GM12878 (cell line): Measurements from ENCODE around the gene DTX1. TPM values are rescaled to one million over a fixed set of nuclear protein-coding genes. Genes with fewer than 3 reads are reported as not detected.

Experiments
- ATAC-seq: fragments of 200-7000 bp; cut with Tn5 transposase; 3 replicates; pipeline ENCODE4 v1.9.1; 2020; ENCODE audit warnings: mild to moderate bottlenecking, moderate library complexity
- BruUV-seq: library from RNA; stranded (reverse); fragments of 400-500 nt; replicated peaks from 2 replicates; lab custom pipeline; 2021; lab: Mats Ljungman, UMichigan
- CTCF ChIA-PET: fragments of 300-600 bp; sonication (Branson Sonifier 250); formaldehyde crosslinking; extraction: SDS; loops from one replicate; lab custom pipeline; 2021; ENCODE audit warnings: inconsistent platforms; lab: Yijun Ruan, JAX
- POLR2A ChIA-PET: fragments of 350-600 bp; formaldehyde crosslinking; extraction: SDS; loops from one replicate; lab custom pipeline; 2021; ENCODE audit warnings: inconsistent platforms; lab: Charles Lee
- RAD21 ChIA-PET: fragments of 300-600 bp; sonication (Branson Sonifier 250); formaldehyde crosslinking; loops from one replicate; lab custom pipeline; 2023; ENCODE audit warnings: antibody characterized with exemption; ENCODE audit not compliant: unreplicated experiment; lab: Charles Lee
- SMC1A ChIA-PET: fragments of 300-600 bp; sonication (Branson Sonifier 250); formaldehyde crosslinking; loops from one replicate; lab custom pipeline; 2023; ENCODE audit not compliant: unreplicated experiment, uncharacterized antibody; lab: Charles Lee
- DNase-seq: peaks from one replicate; pipeline ENCODE4 v3.0.0-alpha.2; 2011; ENCODE audit warnings: low read depth, low spot score
- FAIRE-seq: peaks from 3 replicates; lab custom pipeline; 2011; peaks lifted over from hg19 to GRCh38; lab: Jason Lieb, UNC
- H2AFZ ChIP-seq: 2 replicates; pipeline ENCODE4 v1.6.0; 2011; ENCODE audit warnings: low read depth, low read length, control low read depth; ENCODE audit not compliant: control insufficient read depth
- H3K27ac ChIP-seq: 2 replicates; pipeline ENCODE4 v1.5.1; 2011; ENCODE audit warnings: control low read depth; ENCODE audit not compliant: control insufficient read depth, insufficient read depth
- H3K27me3 ChIP-seq, 2 experiments: replicated peaks in 1 of 2; 2 replicates each; pipeline versions ENCODE4 v1.6.0 to v1.6.1; 2011; ENCODE audit warnings: low read length in 1 of 2; ENCODE audit not compliant: control insufficient read depth in 2 of 2, insufficient read depth in 2 of 2
- H3K36me3 ChIP-seq, 2 experiments: 2 replicates each; pipeline ENCODE4 v1.5.1; 2011; ENCODE audit warnings: low read length in 1 of 2; ENCODE audit not compliant: control insufficient read depth in 2 of 2, insufficient read depth in 2 of 2
- H3K4me1 ChIP-seq: 2 replicates; pipeline ENCODE4 v1.6.1; 2011; ENCODE audit warnings: mild to moderate bottlenecking, low read length, moderate library complexity, mixed read lengths; ENCODE audit not compliant: control insufficient read depth, insufficient read depth
- H3K4me2 ChIP-seq: 2 replicates; pipeline ENCODE4 v1.6.0; 2011; ENCODE audit warnings: control low read depth; ENCODE audit not compliant: control insufficient read depth, insufficient read depth
- H3K4me3 ChIP-seq: fragments of 200-600 bp; sonication (generic); 2 replicates; pipeline ENCODE4 v1.5.1; 2016
- H3K79me2 ChIP-seq: 2 replicates; pipeline ENCODE4 v1.6.0; 2011; ENCODE audit warnings: low read length; ENCODE audit not compliant: control insufficient read depth, insufficient read depth
- H3K9ac ChIP-seq: 2 replicates; pipeline ENCODE4 v1.8.0; 2011; ENCODE audit warnings: low read length, control low read depth, mixed read lengths; ENCODE audit not compliant: control insufficient read depth, insufficient read depth
- H3K9me3 ChIP-seq: replicated peaks from 3 replicates; pipeline ENCODE4 v1.5.1; 2011; ENCODE audit warnings: mild to moderate bottlenecking, low read length; ENCODE audit not compliant: control insufficient read depth, insufficient read depth
- H4K20me1 ChIP-seq: 2 replicates; pipeline ENCODE4 v1.6.0; 2011; ENCODE audit not compliant: control insufficient read depth, insufficient read depth
- EGR1 ChIP-seq, 2 experiments: IDR thresholded peaks; 1 replicate in 1 of 2; 2 replicates in 1 of 2; pipeline ENCODE4 v1.6.1; 2011 to 2012; ENCODE audit warnings: low read depth in 2 of 2, low read length in 2 of 2, borderline replicate concordance in 1 of 2, mild to moderate bottlenecking in 1 of 2, moderate library complexity in 1 of 2
- ETV6 ChIP-seq, 2 experiments: fragments of 450-650 bp in 1 of 2; IDR thresholded peaks in 1 of 2; conservative IDR thresholded peaks in 1 of 2; 2 replicates each; pipeline ENCODE4 v1.6.1; 2014; ENCODE audit warnings: antibody characterized with exemption in 1 of 2, borderline replicate concordance in 1 of 2, low read depth in 1 of 2, mild to moderate bottlenecking in 1 of 2, moderate library complexity in 1 of 2
- HDAC6 ChIP-seq: fragments of 200-600 bp; sonication (generic); IDR thresholded peaks from one replicate; pipeline ENCODE4 v1.8.0; 2017; ENCODE audit warnings: antibody characterized with exemption; ENCODE audit not compliant: unreplicated experiment
- JUNB ChIP-seq: IDR thresholded peaks from 2 replicates; pipeline ENCODE4 v1.6.1; 2016; ENCODE audit warnings: antibody characterized with exemption, mild to moderate bottlenecking
- MEF2A ChIP-seq: IDR thresholded peaks from 2 replicates; pipeline ENCODE4 v1.6.1; 2011; ENCODE audit warnings: low read depth, mild to moderate bottlenecking, low read length, moderate library complexity; ENCODE audit not compliant: insufficient read depth
- NBN ChIP-seq: fragments of 450-650 bp; IDR thresholded peaks from 2 replicates; pipeline ENCODE4 v1.6.1; 2016
- NR2F1 ChIP-seq: fragments of 450-650 bp; conservative IDR thresholded peaks from 2 replicates; pipeline ENCODE4 v1.6.1; 2017; ENCODE audit warnings: mild to moderate bottlenecking
- POU2F2 ChIP-seq: IDR thresholded peaks from 3 replicates; pipeline ENCODE4 v1.6.1; 2011; ENCODE audit warnings: low read depth, mild to moderate bottlenecking, low read length, borderline replicate concordance
- SMAD5 ChIP-seq: IDR thresholded peaks from 2 replicates; pipeline ENCODE4 v1.6.1; 2016; ENCODE audit warnings: antibody characterized with exemption, low read depth
- SMARCA5 ChIP-seq: fragments of 450-650 bp; IDR thresholded peaks from 2 replicates; pipeline ENCODE4 v1.6.1; 2017; ENCODE audit warnings: mild to moderate bottlenecking
- SREBF1 ChIP-seq: IDR thresholded peaks from 2 replicates; pipeline ENCODE4 v1.6.1; 2012; ENCODE audit warnings: mild to moderate bottlenecking, low read length
- SUZ12 ChIP-seq: fragments of 200-600 bp; sonication (generic); IDR thresholded peaks from one replicate; pipeline ENCODE4 v1.6.1; 2018; ENCODE audit warnings: antibody characterized with exemption, mild to moderate bottlenecking; ENCODE audit not compliant: unreplicated experiment
- ZNF207 ChIP-seq: fragments of 450-650 bp; IDR thresholded peaks from 2 replicates; pipeline ENCODE4 v1.6.1; 2014; ENCODE audit warnings: antibody characterized with exemption, mild to moderate bottlenecking, borderline replicate concordance
- WGBS: methylation state at CpG from one replicate; pipeline ENCODE4 v1.1.6; 2016; ENCODE audit warnings: low lambda C conversion rate; ENCODE audit not compliant: insufficient replicate concordance, insufficient coverage; ENCODE audit errors: missing lambda C conversion rate; 5-methylcytosine and 5-hydroxymethylcytosine counted together
- in situ Hi-C: fragments of 300-500 bp; cut with MboI; formaldehyde crosslinking; loops from 9 replicates; pipeline ENCODE4 v1.14.3; 2018; ENCODE audit warnings: mixed read lengths
- intact Hi-C: fragments of 100-400 bp; cut with micrococcal nuclease; formaldehyde crosslinking; loops from one replicate; pipeline ENCODE4 v1.14.2; 2022; ENCODE audit not compliant: unreplicated experiment
- polyA plus RNA-seq, 11 experiments: library from polyadenylated mRNA; depleted of rRNA in 4 of 11; unstranded in 6 of 11; stranded (reverse) in 5 of 11; fragments of >200 nt; fragmentation: Nextera tagmentation in 4 of 11; fragmentation: Illumina TruSeq in 1 of 11; extraction: Ambion mirVana in 4 of 11; extraction: Trizol in 1 of 11; gene quantifications; 1 replicate in 1 of 11; 2 replicates in 10 of 11; pipeline versions ENCODE4 v1.2.1 to v1.2.3, GENCODE V29; 2011 to 2016; ENCODE audit warnings: inconsistent platforms in 2 of 11, missing spikeins in 2 of 11, low read depth in 1 of 11
- total RNA-seq, 4 experiments: library from RNA; depleted of rRNA in 3 of 4; stranded (reverse); fragments of >200 nt in 3 of 4; fragmentation: Illumina TruSeq in 1 of 4; extraction: Trizol in 1 of 4; gene quantifications; 2 replicates each; pipeline versions ENCODE4 v1.2.1 to v1.2.3, GENCODE V29; 2013 to 2021

The DTX1 gene
- total and polyA plus RNA-seq, 10 of the 15 experiments (the other 5 are each of a cell fraction or from before 2014, with no cell fraction given), result 0.09 to 2.8 (median 0.66) TPM

GRCh38 chr12:113071135-113072112, 14.9 kb downstream of the DTX1 start:
- H3K4me1 ChIP-seq, result peaks cover 66% of the 10 kb centered on the region
- SMC1A ChIA-PET, result interaction anchor here (1.0 to 7.3 kb wide), 10 partner anchors 8 to 102 kb away, joined by 3 to 83 read pairs (median 8); no protein-coding TSS in a partner anchor
- H3K27me3 ChIP-seq, result no peaks in the 10 kb centered on the region
- H3K9ac ChIP-seq, result no peak overlapping the region
- TF ChIP-seq POU2F2 (no peak), EGR1 (IDR thresholded peaks at IDR 0.05; ENCODE audit: borderline replicate concordance in 1 of 2, low read depth in 2 of 2, low read length in 2 of 2) (peak in 1 of 2 experiments; percentile 22; a peak in 1 of 3 replicates)
- intact Hi-C loops, result no loop called here
- H3K4me2 ChIP-seq, result no peak overlapping the region; the same call in 1 of the 2 replicates
- ATAC-seq (no peak), FAIRE-seq (no peak), DNase-seq (no peak)
- in situ Hi-C loops, result no loop called here
- no peaks in the 10 kb centered on the region for H4K20me1 ChIP-seq
- CTCF ChIA-PET, result interaction anchor here (1.2 to 4.9 kb wide), 7 partner anchors 10 to 168 kb away, joined by 3 to 40 read pairs (median 8); no protein-coding TSS in a partner anchor
- 78% methylated on average over 21 of the region's 21 CpGs for WGBS
- no peaks in the 10 kb centered on the region for H3K9me3 ChIP-seq
- no peak overlapping the region for H2AFZ ChIP-seq
- no TSS peak for BruUV-seq
- RAD21 ChIA-PET, result interaction anchor here (0.9 to 7.1 kb wide), 8 partner anchors 8 to 103 kb away, joined by 3 to 84 read pairs (median 4); no protein-coding TSS in a partner anchor
- no peak overlapping the region for H3K4me3 ChIP-seq
- H3K36me3 ChIP-seq, result no peaks in the 10 kb centered on the region; a peak in 2 of 4 replicates
- peaks cover 2% of the 10 kb centered on the region; the same call in 1 of the 2 replicates for H3K79me2 ChIP-seq
- POLR2A ChIA-PET, result interaction anchor here (0.5 to 5.6 kb wide), 9 partner anchors 8 to 739 kb away, joined by 3 to 46 read pairs (median 7); partner anchors contain the start of gene OAS2
- H3K27ac ChIP-seq, result no peak overlapping the region

DNA sequence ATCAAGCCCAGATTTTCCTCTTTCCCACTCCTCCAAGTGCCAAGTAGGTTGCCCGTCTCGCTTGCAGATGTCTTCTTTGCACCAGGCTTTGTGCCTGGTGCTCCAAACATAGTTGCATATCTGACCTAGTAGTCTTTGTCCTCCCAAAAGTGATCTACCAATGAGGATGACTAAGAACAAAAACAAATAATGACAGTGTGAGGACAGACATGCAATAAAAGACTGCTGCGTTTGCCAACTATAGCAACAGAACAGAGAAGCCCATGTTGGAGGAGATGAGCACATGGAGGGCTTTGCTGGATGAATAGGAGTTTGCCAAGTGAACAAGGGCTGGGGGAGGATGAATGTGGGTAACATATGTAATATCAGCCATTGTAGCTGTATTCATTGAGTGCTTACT, 15.6 kb downstream of the DTX1 start:
- Histone ChIP-seq H3K27ac (no peak overlapping the region), H3K4me2 (no peak overlapping the region), H3K4me1 (peaks cover 66% of the 10 kb centered on the region), H3K27me3 (no peaks in the 10 kb centered on the region), H3K4me3 (no peak overlapping the region), H3K9ac (no peak overlapping the region), H2AFZ (no peak overlapping the region), H3K9me3 (no peaks in the 10 kb centered on the region; the same call in 2 of the 3 replicates), H3K36me3 (no peaks in the 10 kb centered on the region; a peak in 1 of 4 replicates), H3K79me2 (peaks cover 2% of the 10 kb centered on the region; the same call in 1 of the 2 replicates), H4K20me1 (no peaks in the 10 kb centered on the region)
- ATAC-seq (no peak), DNase-seq (no peak), FAIRE-seq (peak; percentile 57)
- POLR2A ChIA-PET, result interaction anchor here (0.5 to 4.6 kb wide), 5 partner anchors 8 to 740 kb away, joined by 3 to 46 read pairs (median 6); partner anchors contain the start of gene OAS2
- SMC1A ChIA-PET, result interaction anchor here (1.2 to 7.3 kb wide), 6 partner anchors 10 to 23 kb away, joined by 4 to 83 read pairs (median 6); no protein-coding TSS in a partner anchor
- intact Hi-C loops (no loop called here), in situ Hi-C loops (no loop called here)
- WGBS, result 71% methylated on average over 3 of the region's 3 CpGs
- RAD21 ChIA-PET, result interaction anchor here (7.1 kb wide), 1 partner anchor 10 kb away, joined by 84 read pairs; no protein-coding TSS in a partner anchor
- no TSS peak for BruUV-seq
- CTCF ChIA-PET, result interaction anchor here (1.7 to 3.1 kb wide), 4 partner anchors 10 to 23 kb away, joined by 4 to 18 read pairs (median 10); no protein-coding TSS in a partner anchor
- TF ChIP-seq SMARCA5 (peak; percentile 78), NR2F1 (no peak), JUNB (peak; percentile 68), SUZ12 (no peak), ETV6 (conservative IDR thresholded peaks at IDR 0.05 in 1 of 2, IDR thresholded peaks at IDR 0.05 in 1 of 2; ENCODE audit: borderline replicate concordance in 1 of 2, low read depth in 1 of 2) (no peak), SREBF1 (no peak), HDAC6 (no peak), MEF2A (0 out of 2 replicates have a peak, but pooled peaks have one; percentile 14), ZNF207 (no peak), SMAD5 (no peak), NBN (no peak)
